Stromal cell of bone marrow (primary cell): ENCODE data around the gene TULP1.
"Not testable (repeated sequence)": the region's sequence is repeated elsewhere in the genome, so short reads cannot be mapped to it uniquely, and the experiment has no call there.

Experiments
- DNase-seq: peaks from one replicate; pipeline ENCODE4 v3.0.0-alpha.2; 2012; ENCODE audit warnings: low read depth

Gene TULP1

GRCh38 chr6:35521235-35521634 lies 8.5 kb upstream of the TULP1 start:
- DNase-seq = no peak

GRCh38 chr6:35519313-35520015 lies 6.8 kb upstream of the TULP1 start:
- DNase-seq = no peak

- no peak for DNase-seq
Observed at GRCh38 chr6:35518566-35519312, 6.0 kb upstream of the TULP1 start.

GRCh38 chr6:35517978-35518377 lies 5.3 kb upstream of the TULP1 start:
- DNase-seq = not testable (repeated sequence)

- no peak for DNase-seq
Observed at GRCh38 chr6:35516712-35517111, 4.0 kb upstream of the TULP1 start.

- not testable (repeated sequence) for DNase-seq
Observed at GRCh38 chr6:35515939-35516338, 3.2 kb upstream of the TULP1 start.

GRCh38 chr6:35514587-35514986 lies 1.9 kb upstream of the TULP1 start:
- DNase-seq = no peak

GRCh38 chr6:35512006-35512405 lies 690 bp downstream of the TULP1 start:
- DNase-seq = no peak

GRCh38 chr6:35511562-35511941 lies 1.1 kb downstream of the TULP1 start:
- no peak for DNase-seq

- DNase-seq = no peak
Observed at GRCh38 chr6:35510916-35511561, 1.7 kb downstream of the TULP1 start.

- no peak for DNase-seq
Observed at GRCh38 chr6:35508542-35508941, 4.2 kb downstream of the TULP1 start.

GRCh38 chr6:35508027-35508426 lies 4.7 kb downstream of the TULP1 start:
- DNase-seq = no peak

GRCh38 chr6:35507221-35507620 lies 5.5 kb downstream of the TULP1 start:
- no peak for DNase-seq

- DNase-seq = no peak
Observed at GRCh38 chr6:35506536-35506935, 6.2 kb downstream of the TULP1 start.

- no peak for DNase-seq
Observed at GRCh38 chr6:35505999-35506412, 6.7 kb downstream of the TULP1 start.

GRCh38 chr6:35503534-35503933 lies 9.2 kb downstream of the TULP1 start:
- DNase-seq = no peak

GRCh38 chr6:35501784-35502183 lies 10.9 kb downstream of the TULP1 start:
- DNase-seq = no peak

- DNase-seq = peak; percentile 54
Observed at GRCh38 chr6:35500782-35501181, 11.9 kb downstream of the TULP1 start.

- no peak for DNase-seq
Observed at GRCh38 chr6:35499372-35499771, 13.3 kb downstream of the TULP1 start.

- no peak for DNase-seq
Observed at GRCh38 chr6:35498422-35499067, 14.2 kb downstream of the TULP1 start.

- DNase-seq = peak; percentile 46
Observed at GRCh38 chr6:35497571-35498421, 14.9 kb downstream of the TULP1 start.
